Loucy (cell line): ENCODE results near the gene FAM162A.

Experiments used
- H2AFZ ChIP-seq: fragments of 200-600 bp; sonication (generic); 2 replicates; pipeline ENCODE4 v1.6.0; 2016; ENCODE audit warnings: antibody characterized with exemption, mild to moderate bottlenecking, low read length, moderate library complexity
- H3F3A ChIP-seq: fragments of 200-600 bp; 2 replicates; pipeline ENCODE4 v1.6.0; 2016; ENCODE audit warnings: antibody characterized with exemption, low read depth, mild to moderate bottlenecking
- H3K27me3 ChIP-seq: fragments of 200-600 bp; sonication (generic); 2 replicates; pipeline ENCODE4 v1.6.1; 2014; ENCODE audit warnings: low read length, mild to moderate bottlenecking; ENCODE audit not compliant: insufficient read depth, poor library complexity, severe bottlenecking
- H3K36me3 ChIP-seq: fragments of 200-600 bp; sonication (generic); 2 replicates; pipeline ENCODE4 v1.6.1; 2016; ENCODE audit warnings: low read length; ENCODE audit not compliant: insufficient read depth
- H3K4me1 ChIP-seq: fragments of 200-600 bp; sonication (generic); 2 replicates; pipeline ENCODE4 v1.5.1; 2014; ENCODE audit warnings: low read length, mild to moderate bottlenecking; ENCODE audit not compliant: insufficient read depth, poor library complexity, severe bottlenecking
- H3K4me2 ChIP-seq: fragments of 200-600 bp; sonication (generic); 2 replicates; pipeline ENCODE4 v1.6.0; 2014; ENCODE audit warnings: antibody characterized with exemption, low read length, low read depth, mild to moderate bottlenecking; ENCODE audit not compliant: poor library complexity, severe bottlenecking
- H3K4me3 ChIP-seq: fragments of 200-600 bp; sonication (generic); 2 replicates; pipeline ENCODE4 v1.5.1; 2014; ENCODE audit warnings: low read length, mild to moderate bottlenecking, mixed read lengths; ENCODE audit not compliant: poor library complexity, severe bottlenecking
- H3K79me2 ChIP-seq: fragments of 200-600 bp; sonication (generic); 2 replicates; pipeline ENCODE4 v1.6.1; 2014; ENCODE audit warnings: low read length; ENCODE audit not compliant: insufficient read depth
- H3K9ac ChIP-seq: fragments of 200-600 bp; sonication (generic); 2 replicates; pipeline ENCODE4 v1.6.0; 2014; ENCODE audit warnings: mild to moderate bottlenecking, low read depth, low read length, moderate library complexity; ENCODE audit not compliant: poor library complexity, severe bottlenecking
- H3K9me2 ChIP-seq: fragments of 200-600 bp; sonication (generic); replicated peaks from 2 replicates; pipeline ENCODE4 v1.6.1; 2016; ENCODE audit warnings: low read depth, low read length, mixed read lengths
- H3K9me3 ChIP-seq: fragments of 200-600 bp; sonication (generic); 2 replicates; pipeline ENCODE4 v1.6.1; 2014; ENCODE audit warnings: mild to moderate bottlenecking, antibody characterized with exemption, low read length, low read depth; ENCODE audit not compliant: insufficient read depth
- H4K20me1 ChIP-seq: fragments of 200-600 bp; sonication (generic); 2 replicates; pipeline ENCODE4 v1.6.0; 2014; ENCODE audit warnings: antibody characterized with exemption, low read length, mild to moderate bottlenecking; ENCODE audit not compliant: insufficient read depth, poor library complexity, severe bottlenecking
- CTCF ChIP-seq: fragments of 200-600 bp; sonication (generic); conservative IDR thresholded peaks from 2 replicates; pipeline ENCODE4 v1.5.1; 2014; ENCODE audit warnings: mild to moderate bottlenecking, antibody characterized with exemption, low read length
- EZH2phosphoT487 ChIP-seq: fragments of 200-600 bp; IDR thresholded peaks from 2 replicates; pipeline ENCODE4 v1.6.1; 2018; ENCODE audit warnings: antibody characterized with exemption, mild to moderate bottlenecking, moderate library complexity, borderline replicate concordance

Gene FAM162A

GRCh38 chr3:122383771-122384697 is at the start of gene FAM162A:
FAM162A (plus strand) TSS chr3:122384182; CDS start chr3:122384266, 84 bp downstream.
- Histone ChIP-seq H3K9me3 (no peaks in the 10 kb centered on the region), H3K4me2 (peak within 1 kb of the TSS; percentile 98), H3K27me3 (no peaks in the 10 kb centered on the region), H3F3A (no peaks in the 10 kb centered on the region), H3K9ac (peak within 1 kb of the TSS; percentile 87), H2AFZ (peak within 1 kb of the TSS; percentile 93), H4K20me1 (peaks cover 7% of the 10 kb centered on the region), H3K9me2 (no peaks in the 10 kb centered on the region), H3K4me3 (peak within 1 kb of the TSS; percentile 91), H3K4me1 (peaks cover 56% of the 10 kb centered on the region), H3K79me2 (peaks cover 87% of the 10 kb centered on the region), H3K36me3 (no peaks in the 10 kb centered on the region)
- TF ChIP-seq CTCF: peak; percentile 62
- no peak for TF ChIP-seq EZH2phosphoT487

- Histone ChIP-seq H3K4me2 (no peak overlapping the region), H3K79me2 (no peaks in the 10 kb centered on the region), H3F3A (no peaks in the 10 kb centered on the region), H3K9me3 (no peaks in the 10 kb centered on the region), H3K9me2 (no peaks in the 10 kb centered on the region), H3K36me3 (no peaks in the 10 kb centered on the region), H3K27me3 (no peaks in the 10 kb centered on the region), H2AFZ (no peak overlapping the region), H3K4me1 (no peaks in the 10 kb centered on the region), H3K4me3 (no peak overlapping the region), H4K20me1 (no peaks in the 10 kb centered on the region), H3K9ac (no peak overlapping the region)
- TF ChIP-seq EZH2phosphoT487: no peak
- no peak for TF ChIP-seq CTCF
These were observed 41.2 kb upstream of the FAM162A start for GRCh38 chr3:122342803-122343202.

- H3K36me3 ChIP-seq: no peaks in the 10 kb centered on the region
- H3K4me1 ChIP-seq: no peaks in the 10 kb centered on the region
- no peak for TF ChIP-seq EZH2phosphoT487
- no peak for TF ChIP-seq CTCF
- H3K4me3 ChIP-seq: no peak overlapping the region
- no peak overlapping the region for H2AFZ ChIP-seq
- no peak overlapping the region for H3K4me2 ChIP-seq
- H3K9me3 ChIP-seq: no peaks in the 10 kb centered on the region
- no peaks in the 10 kb centered on the region for H3K79me2 ChIP-seq
- H3K9me2 ChIP-seq: no peaks in the 10 kb centered on the region
- no peaks in the 10 kb centered on the region for H3F3A ChIP-seq
- no peaks in the 10 kb centered on the region for H3K27me3 ChIP-seq
- no peak overlapping the region for H3K9ac ChIP-seq
- H4K20me1 ChIP-seq: no peaks in the 10 kb centered on the region
These were observed 40.3 kb upstream of the FAM162A start for GRCh38 chr3:122343654-122344053.
